Measurements from ENCODE around the gene PES1.
A peak's percentile ranks its signal among the peaks of the same experiment; 100 is the strongest.
"Not testable (repeated sequence)": the region's sequence is repeated elsewhere in the genome, so short reads cannot be mapped to it uniquely, and the experiment has no call there.

Gene PES1

GRCh38 chr22:30591588-30592359 lies at the start of gene PES1:
TSS of gene PES1 (minus strand) at chr22:30591910. CDS start at chr22:30591833, 77 bp downstream.
- DNase-seq (ENCODE audit: low read depth in 2 of 2): peak; percentile 89

DNA sequence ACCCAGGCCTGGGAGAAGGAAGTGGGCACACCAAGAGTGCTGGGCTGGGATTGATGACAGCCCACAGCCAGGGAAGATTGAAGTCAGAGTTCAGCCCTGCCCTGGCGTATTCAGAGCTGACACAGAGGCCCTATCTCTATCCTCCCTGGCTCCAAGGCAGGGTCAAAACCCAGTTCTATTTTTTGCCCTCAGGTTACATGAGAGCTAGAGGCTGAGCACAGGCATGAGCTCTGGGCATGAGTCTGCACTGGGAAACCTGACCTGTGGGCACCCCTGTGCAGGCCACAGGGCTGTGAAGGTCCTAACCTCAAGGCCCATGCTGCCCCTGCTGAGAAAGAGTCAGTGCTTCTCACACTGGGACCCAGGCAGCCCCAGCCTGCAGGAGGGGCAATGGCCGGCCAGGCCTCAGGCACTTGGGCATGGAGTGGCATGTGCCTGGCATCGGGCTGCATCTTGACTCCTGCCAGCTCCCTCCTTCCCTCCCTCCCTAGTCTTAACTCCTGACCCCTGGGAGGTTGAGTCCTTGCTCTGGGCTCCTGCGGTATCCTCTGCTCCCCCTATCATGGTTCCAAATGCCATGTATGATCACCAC lies 49.2 kb upstream of the PES1 start:
- no peak for DNase-seq (ENCODE audit: low read depth in 2 of 2)

DNA sequence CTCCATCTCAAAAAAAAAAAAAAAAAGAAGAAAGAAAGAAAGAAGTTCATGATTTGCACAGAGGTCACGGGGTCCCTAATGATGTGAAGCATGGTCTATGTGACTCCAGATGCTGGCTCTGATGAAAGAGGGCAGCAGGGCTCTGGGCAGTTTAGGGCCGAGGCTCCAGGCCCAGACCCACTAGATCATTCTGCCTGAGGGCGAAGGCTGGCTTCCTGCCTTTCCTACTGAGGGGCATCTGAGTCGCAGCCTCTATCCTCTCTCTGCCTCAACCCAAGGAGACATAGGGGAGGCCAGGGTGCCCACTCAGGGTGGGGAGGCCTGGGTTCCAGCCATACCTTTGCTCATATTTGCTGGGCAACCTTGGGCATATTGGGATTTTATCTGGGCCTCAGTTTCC lies 48.7 kb upstream of the PES1 start:
- DNase-seq (ENCODE audit: low read depth in 2 of 2): no peak

DNA sequence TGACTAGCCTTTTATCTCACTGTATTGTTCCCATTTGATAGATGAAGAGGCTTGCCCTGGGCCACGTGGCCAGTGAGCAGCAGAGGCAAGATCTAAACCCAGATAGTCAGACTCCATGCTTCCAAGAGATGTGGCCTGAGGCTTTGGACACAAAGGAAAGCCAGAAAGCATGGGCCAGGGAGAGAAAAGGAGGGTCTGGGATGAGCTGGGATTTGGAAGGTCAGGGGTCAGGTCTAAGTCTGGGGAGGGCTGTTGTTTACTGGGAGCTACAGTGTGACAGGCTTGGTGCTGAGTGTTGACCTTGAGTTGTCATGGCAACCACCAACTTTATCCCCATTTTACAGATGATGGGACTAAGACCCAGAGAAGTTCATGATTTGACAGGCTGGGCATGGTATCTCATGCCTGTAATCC lies 46.0 kb upstream of the PES1 start:
- DNase-seq (ENCODE audit: low read depth in 2 of 2): no peak

DNA sequence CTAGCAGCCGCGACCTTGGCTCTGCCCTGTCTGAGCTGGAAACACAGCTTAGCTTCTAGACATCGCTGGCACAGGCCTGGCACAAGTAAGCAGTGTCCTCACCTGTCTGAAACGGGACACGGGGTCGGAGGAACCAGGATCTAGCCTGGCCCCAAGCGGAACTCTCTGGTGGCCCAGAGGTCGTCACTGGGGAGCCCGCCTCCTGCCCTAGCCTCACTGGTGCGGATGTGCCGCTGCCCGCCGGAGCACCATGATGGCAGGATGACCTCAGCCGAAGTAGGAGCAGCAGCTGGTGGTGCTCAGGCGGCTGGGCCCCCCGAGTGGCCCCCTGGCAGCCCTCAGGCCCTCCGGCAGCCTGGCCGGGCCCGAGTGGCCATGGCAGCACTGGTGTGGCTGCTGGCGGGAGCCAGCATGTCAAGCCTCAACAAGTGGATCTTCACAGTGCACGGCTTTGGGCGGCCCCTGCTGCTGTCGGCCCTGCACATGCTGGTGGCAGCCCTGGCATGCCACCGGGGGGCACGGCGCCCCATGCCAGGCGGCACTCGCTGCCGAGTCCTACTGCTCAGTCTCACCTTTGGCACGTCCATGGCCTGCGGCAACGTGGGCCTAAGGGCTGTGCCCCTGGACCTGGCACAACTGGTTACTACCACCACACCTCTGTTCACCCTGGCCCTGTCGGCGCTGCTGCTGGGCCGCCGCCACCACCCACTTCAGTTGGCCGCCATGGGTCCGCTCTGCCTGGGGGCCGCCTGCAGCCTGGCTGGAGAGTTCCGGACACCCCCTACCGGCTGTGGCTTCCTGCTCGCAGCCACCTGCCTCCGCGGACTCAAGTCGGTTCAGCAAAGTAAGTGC lies 44.7 kb upstream of the PES1 start:
- DNase-seq (ENCODE audit: low read depth in 2 of 2): no peak

DNA sequence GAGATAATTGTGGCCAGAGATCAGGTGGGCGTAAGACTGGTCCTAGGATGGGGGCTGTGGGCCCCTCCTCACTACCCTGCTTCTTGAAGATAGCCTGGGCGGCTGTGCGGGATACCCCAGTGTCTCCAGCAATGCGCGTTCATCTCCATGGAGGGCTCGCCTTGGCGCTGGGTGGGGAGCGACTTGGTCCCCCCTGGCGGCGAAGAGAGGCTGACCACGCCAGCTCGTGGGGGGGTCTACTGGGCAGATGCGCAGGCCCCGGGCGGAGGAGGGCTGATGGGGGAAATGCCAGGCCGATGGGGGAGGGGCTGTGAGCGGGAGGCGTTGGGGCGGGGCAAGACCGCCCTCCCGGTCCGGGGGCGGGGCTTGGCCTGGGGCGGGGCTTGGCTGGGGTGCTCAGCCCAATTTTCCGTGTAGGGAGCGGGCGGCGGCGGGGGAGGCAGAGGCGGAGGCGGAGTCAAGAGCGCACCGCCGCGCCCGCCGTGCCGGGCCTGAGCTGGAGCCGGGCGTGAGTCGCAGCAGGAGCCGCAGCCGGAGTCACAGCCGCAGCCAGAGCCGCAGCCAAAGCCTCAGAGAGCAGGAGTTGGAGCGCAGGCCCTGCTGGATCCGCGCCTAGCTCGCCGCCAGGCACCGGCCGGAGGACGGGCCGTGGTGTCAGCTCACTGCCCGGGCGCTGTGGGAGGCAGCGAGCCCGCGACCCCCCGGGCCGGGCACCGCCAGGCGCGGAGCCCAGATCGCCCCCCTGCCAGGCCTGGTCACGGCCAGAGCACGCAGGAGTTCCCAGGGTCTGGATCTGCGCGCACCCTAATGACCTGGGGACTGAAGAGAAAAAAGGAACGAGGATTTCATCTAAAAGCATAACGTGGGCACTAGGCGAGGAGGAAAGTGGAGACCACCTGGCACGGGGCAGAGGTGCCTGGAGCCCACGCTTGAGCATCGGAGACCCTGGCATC lies 43.8 kb upstream of the PES1 start, which contains the start of gene SLC35E4:
TSS of gene SLC35E4 (plus strand) at position 509 of the 953 bp plus-strand sequence. CDS start 670 bp downstream, outside the sequence.
- DNase-seq (ENCODE audit: low read depth in 2 of 2): peak; percentile 95

DNA sequence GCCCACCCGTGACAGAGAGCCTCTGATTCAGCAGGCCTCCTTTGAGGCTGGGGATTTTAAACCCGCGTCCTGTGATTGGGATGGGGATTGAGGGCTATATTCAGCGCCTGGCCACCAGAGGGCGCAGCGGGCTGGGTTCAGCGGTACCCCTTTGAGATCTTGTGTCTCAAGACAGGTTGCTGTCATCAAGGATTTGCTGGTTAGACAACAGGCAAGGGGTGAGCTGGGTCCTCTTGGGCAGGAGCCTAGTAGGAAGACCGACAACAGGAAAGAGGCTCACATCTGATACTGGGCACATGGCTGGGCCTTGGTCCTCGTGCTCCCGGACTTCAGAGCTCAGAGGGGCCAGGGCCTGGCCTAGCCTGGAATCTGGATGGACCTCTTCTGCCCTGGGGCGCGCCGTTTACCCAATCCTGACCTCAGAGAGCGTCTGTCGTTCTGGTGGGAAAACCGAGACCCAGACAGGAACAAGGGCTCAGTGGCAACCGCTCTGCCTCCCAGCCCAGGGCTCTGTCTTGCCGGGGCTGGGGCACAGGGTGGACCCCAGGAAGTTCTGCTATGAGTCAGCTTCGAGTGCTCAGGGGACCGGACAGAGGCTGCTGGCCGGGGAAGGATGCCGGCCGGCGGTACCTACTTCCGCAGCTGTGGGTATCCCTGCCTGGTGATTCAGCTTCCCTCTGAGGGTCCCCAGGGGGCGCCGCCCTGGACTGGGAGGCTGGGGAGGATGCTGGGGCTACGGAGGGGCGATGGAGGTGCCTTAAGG lies 42.9 kb upstream of the PES1 start:
- DNase-seq (ENCODE audit: low read depth in 2 of 2): peak; percentile 82 to 89

DNA sequence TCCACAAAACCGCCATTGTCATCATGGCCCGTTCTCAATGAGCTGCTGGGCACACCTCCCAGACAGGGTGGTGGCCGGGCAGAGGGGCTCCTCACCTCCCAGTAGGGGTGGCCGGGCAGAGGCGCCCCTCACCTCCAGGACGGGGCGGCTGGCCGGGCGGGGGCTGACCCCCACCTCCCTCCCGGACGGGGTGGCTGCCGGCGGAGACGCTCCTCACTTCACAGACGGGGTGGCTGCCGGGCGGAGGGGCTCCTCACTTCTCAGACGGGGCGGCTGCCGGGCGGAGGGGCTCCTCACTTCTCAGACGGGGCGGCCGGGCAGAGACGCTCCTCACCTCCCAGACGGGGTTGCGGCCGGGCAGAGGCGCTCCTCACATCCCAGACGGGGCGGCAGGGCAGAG lies 39.8 kb upstream of the PES1 start:
- DNase-seq (ENCODE audit: low read depth in 2 of 2): not testable (repeated sequence)

GRCh38 chr22:30628491-30628890 lies 36.8 kb upstream of the PES1 start:
- DNase-seq (ENCODE audit: low read depth in 2 of 2): no peak

GRCh38 chr22:30627471-30627870 lies 35.8 kb upstream of the PES1 start:
- DNase-seq (ENCODE audit: low read depth in 2 of 2): no peak

- no peak for DNase-seq (ENCODE audit: low read depth in 2 of 2)
Measured at GRCh38 chr22:30626413-30626812, 34.7 kb upstream of the PES1 start.

DNA sequence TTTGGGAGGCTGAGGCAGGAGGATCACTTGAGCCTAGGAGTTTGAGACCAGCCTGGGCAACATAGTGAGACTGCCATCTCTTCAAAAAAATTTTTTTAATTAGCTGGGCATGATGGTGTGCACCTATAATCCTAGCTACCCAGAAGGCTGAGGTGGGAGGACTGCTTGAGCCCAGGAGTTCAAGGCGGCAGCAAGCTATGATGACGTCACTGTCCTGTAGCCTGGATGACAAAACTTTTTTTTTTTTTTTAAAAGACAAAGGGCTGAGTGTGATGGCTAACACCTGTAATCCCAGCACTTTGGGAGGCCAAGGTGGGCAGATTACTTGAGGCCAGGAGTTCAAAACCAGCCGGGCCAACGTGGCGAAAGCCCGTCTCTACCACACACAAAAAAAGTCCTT lies 28.2 kb upstream of the PES1 start:
- DNase-seq (ENCODE audit: low read depth in 2 of 2): not testable (repeated sequence)

DNA sequence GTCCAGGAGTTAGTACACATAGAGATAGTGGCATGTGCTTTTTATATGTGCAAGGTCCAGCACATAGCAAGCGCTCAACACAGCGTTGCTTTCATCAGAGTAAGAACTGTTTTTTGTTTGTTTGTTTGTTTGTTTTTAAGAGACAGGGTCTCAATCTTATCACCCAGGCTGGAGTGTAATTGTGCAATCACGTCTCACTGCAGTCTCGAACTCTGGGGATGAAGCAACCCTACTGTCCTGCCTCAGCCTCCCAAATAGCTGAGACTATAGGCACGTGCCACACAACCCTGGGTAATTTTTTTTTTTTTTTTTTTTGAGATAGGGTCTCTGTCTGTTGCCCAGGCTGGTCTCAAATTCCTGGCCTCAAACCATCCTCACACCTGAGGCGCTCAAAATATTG lies 26.1 kb upstream of the PES1 start:
- DNase-seq (ENCODE audit: low read depth in 2 of 2): no peak

GRCh38 chr22:30615543-30615954 lies 23.8 kb upstream of the PES1 start:
- DNase-seq (ENCODE audit: low read depth in 2 of 2): no peak

DNA sequence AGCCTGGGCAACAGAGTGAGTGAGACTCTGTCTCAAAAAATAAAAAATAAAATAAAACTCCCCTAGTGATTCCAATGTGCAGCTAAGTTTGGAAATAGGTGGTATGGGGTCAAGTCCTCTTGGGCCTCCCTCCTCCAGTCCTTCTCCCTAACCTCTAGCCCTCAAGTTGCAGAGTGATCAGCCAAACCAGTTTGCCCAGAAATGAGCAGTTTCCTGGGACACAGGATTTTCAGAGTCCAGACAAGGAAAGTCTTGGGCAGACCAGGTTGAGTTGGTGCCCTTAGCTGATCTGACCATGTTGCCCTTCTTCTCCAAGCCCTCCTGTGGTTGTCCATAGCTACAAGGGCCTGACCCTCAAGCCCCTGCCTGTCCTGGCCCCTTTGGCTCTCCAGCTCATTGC lies 23.2 kb upstream of the PES1 start:
- no peak for DNase-seq (ENCODE audit: low read depth in 2 of 2)

DNA sequence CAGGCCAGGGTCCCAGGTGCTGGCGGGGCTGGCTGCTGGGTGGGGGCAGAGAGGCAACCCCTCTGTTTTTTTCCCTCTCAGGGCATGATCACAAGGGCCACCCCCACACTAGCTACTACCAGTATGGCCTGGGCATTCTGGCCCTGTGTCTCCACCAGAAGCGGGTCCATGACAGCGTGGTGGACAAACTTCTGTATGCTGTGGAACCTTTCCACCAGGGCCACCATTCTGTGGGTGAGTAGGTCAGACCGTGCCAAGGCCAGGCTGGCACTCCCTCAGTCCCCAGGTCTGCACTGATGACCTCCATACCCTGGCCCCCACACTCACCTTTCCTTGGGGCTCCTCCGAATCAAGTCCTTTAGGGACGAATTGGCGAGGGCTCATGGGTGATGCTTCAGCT lies 22.6 kb upstream of the PES1 start:
- no peak for DNase-seq (ENCODE audit: low read depth in 2 of 2)

DNA sequence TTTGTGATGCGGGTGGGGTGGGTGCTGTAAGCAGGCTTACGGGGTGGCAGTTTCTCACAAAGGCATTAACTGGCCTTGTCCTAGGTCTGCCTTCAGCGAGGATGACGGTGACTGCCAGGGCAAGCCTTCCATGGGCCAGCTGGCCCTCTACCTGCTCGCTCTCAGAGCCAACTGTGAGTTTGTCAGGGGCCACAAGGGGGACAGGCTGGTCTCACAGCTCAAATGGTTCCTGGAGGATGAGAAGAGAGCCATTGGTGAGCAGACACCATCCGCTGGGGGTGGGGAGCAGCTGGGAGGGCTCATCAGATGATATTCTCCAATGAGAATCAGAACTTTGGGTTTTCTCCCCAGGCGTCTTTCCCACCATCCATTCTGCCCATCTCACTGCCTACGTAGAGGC lies 21.1 kb upstream of the PES1 start:
- no peak for DNase-seq (ENCODE audit: low read depth in 2 of 2)

DNA sequence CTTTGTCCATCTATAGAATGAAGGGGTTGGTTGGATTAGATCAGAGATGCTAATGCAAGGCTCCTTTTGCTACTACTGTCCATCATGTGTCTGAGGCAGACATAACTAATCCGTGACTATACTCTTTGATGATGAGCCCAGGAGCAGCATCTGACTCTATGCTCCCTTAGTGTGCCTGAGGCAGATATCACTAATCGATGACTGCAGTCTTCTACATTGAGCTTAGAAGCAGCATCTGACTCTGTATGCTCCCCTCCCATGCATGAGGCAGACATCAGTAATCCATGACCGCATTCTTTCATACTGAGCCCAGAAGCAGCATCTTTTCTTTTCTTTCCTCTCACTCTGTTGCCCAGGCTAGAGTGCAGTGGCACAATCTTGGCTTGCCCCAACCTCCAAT lies 19.5 kb upstream of the PES1 start:
- no peak for DNase-seq (ENCODE audit: low read depth in 2 of 2)

GRCh38 chr22:30610299-30610698 lies 18.6 kb upstream of the PES1 start:
- DNase-seq (ENCODE audit: low read depth in 2 of 2): no peak

Data from stimulated activated CD8-positive, alpha-beta memory T cell treated with anti-CD3 and anti-CD28 coated beads, Interleukin-7, amount 100 ng/mL, for 1 hour (primary cell).